ENCODE data around the gene NDUFV1. TPM values are rescaled to one million over a fixed set of nuclear protein-coding genes. Genes with fewer than 3 reads are reported as not detected.

NDUFV1 gene
- total RNA-seq, 4 donors from 2014 or later, result 143 to 233 (median 165) TPM

DNA sequence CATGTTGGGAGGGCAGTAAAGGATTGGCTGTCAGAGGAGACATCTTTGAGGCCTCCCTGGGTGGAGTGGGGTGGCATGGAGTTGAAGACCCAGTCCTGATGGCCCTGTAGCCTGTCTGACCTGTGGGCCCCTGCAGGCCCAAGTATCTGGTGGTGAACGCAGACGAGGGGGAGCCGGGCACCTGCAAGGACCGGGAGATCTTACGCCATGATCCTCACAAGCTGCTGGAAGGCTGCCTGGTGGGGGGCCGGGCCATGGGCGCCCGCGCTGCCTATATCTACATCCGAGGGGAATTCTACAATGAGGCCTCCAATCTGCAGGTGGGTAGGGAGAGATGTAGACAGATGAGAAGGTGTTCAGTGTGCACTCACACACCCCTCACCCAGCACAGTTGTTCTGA, 2.6 kb downstream of the NDUFV1 start:
- TF ChIP-seq, protein P1, sequence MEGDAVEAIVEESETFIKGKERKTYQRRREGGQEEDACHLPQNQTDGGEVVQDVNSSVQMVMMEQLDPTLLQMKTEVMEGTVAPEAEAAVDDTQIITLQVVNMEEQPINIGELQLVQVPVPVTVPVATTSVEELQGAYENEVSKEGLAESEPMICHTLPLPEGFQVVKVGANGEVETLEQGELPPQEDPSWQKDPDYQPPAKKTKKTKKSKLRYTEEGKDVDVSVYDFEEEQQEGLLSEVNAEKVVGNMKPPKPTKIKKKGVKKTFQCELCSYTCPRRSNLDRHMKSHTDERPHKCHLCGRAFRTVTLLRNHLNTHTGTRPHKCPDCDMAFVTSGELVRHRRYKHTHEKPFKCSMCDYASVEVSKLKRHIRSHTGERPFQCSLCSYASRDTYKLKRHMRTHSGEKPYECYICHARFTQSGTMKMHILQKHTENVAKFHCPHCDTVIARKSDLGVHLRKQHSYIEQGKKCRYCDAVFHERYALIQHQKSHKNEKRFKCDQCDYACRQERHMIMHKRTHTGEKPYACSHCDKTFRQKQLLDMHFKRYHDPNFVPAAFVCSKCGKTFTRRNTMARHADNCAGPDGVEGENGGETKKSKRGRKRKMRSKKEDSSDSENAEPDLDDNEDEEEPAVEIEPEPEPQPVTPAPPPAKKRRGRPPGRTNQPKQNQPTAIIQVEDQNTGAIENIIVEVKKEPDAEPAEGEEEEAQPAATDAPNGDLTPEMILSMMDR (IDR thresholded peaks at IDR 0.05), result no peak
- DNase-seq (ENCODE audit: low spot score) (no peak), ATAC-seq (ENCODE audit: low FRiP score) (no peak)

DNA sequence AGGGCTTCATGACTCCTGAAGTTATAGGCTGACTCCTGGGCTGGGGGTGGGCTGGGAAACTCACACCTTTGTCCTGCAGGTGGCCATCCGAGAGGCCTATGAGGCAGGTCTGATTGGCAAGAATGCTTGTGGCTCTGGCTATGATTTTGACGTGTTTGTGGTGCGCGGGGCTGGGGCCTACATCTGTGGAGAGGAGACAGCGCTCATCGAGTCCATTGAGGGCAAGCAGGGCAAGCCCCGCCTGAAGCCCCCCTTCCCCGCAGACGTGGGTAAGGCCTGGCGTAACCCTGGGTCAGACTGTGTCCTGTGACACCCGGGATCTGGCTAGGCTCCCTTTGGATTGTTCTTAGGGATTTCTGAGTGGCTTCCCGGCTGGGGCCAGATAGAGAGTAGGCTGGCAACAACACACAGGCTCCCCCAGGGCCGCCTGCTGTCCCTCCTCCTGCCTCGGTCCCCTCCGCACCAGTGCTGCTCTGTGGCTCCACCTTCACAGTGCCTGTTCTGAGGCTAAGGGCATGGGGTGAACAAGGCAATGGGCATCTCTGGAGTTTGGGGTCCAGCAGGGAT, 3.6 kb downstream of the NDUFV1 start:
- ATAC-seq (ENCODE audit: low FRiP score) (no peak), DNase-seq (ENCODE audit: low spot score) (no peak)
- TF ChIP-seq, protein P1 (IDR thresholded peaks at IDR 0.05), result no peak

DNA sequence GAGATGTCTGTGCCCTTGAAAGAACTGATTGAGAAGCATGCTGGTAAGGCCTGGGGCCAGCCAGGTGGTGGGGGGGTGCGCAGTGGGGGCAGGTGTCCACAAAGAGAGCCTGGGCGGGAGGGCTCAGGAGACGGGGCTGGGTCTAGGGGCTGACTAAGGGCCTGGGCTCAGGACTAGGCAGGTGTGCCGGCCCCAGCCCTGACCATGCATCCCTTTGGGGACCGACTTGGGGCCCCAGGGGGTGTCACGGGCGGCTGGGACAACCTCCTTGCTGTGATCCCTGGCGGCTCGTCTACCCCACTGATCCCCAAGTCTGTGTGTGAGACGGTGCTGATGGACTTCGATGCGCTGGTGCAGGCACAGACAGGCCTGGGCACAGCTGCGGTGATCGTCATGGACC, 4.4 kb downstream of the NDUFV1 start:
- no peak for DNase-seq (ENCODE audit: low spot score)
- no peak for ATAC-seq (ENCODE audit: low FRiP score)

DNA sequence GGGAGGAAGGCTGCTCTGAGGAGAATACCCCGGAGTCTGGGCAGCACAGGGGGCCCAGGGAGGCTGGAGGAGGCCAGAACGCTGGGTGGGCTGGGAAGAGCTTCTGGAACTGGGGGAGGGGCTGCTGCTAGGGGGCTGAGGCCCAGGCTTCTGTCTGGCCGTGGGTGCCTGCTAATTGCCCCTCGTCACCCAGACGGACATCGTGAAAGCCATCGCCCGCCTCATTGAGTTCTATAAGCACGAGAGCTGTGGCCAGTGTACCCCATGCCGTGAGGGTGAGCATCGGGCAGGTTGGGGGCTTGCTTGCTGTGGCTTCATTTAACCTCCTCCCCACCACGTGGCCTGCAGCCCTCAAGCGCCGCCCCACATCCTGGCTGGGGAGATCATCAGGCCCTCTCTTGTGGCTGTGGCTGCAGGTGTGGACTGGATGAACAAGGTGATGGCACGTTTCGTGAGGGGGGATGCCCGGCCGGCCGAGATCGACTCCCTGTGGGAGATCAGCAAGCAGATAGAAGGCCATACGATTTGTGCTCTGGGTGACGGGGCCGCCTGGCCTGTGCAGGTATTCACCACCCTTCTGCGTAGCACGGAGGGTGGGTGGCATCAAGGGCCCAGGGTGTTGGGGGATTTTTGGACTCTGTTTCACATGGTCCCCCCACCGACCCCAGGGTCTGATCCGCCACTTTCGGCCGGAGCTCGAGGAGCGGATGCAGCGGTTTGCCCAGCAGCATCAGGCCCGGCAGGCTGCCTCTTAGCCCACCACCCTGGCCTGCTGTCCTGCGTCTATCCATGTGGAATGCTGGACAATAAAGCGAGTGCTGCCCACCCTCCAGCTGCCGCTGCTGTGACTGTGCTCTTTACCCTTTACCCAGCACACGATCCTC, 5.2 kb downstream of the NDUFV1 start:
- TF ChIP-seq, protein P1 (IDR thresholded peaks at IDR 0.05), result no peak
- ATAC-seq (ENCODE audit: low FRiP score), result no peak
- DNase-seq (ENCODE audit: low spot score), result no peak

More for the DNA sequence above, 4.4 kb downstream of the NDUFV1 start:
- TF ChIP-seq, protein P1 (IDR thresholded peaks at IDR 0.05), result no peak

DNA sequence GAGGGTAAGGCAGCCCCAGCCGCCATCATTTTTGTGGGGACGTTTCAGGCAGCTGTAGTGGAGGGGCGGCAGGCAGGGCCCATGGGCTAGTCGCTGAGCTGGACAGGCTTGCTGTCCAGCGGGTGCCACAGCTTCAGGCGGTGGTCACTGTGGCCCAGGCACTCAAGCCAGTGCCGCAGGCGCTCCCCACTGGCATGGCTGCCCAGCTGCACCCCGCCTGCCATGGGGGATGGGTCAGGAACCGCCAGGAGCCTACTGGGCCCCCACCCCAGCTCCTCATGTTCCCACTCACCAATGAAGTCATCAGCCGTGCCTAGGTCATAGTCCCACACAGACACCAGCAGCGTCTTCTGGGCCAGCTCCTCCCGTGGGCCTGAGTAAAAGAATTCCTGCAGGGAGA, 6.0 kb downstream of the NDUFV1 start:
- ATAC-seq (ENCODE audit: low FRiP score), result no peak
- TF ChIP-seq, protein P1 (IDR thresholded peaks at IDR 0.05), result no peak
- no peak for DNase-seq (ENCODE audit: low spot score)

DNA sequence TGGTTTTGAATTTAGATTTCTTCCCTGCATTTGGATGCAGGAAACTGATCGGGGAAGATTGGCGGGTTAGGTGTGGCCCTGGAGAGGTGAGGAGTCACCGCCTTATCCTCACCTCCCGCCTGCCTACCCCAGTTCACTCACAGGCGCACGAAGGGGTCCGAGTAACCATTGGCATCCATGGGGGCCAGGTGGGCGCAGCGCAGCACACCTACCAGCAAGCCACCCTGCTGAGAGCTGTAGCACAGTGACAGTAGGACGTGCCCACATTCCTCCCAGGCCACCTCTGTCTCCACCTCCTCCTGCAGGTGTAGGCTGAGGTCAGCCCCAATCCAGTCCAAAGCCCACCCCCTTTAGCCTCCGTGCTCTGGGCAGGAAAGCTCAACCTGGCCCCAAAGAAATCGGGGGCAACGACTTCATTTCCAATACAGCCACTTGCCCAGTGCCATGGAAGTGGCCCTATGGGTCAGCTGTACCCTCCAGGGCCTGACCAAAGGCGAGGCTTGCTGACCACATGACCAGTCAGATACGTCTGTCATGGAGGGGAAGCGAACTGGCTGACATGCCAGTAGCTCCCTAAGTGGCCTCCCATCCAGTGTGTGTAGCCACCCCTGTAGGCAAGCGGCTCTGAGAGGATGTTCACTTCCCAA, 6.7 kb downstream of the NDUFV1 start:
- no peak for DNase-seq (ENCODE audit: low spot score)
- no peak for ATAC-seq (ENCODE audit: low FRiP score)
- TF ChIP-seq, protein P1 (IDR thresholded peaks at IDR 0.05), result no peak
